Measurements from ENCODE around the gene ASB4. TPM values are rescaled to one million over a fixed set of nuclear protein-coding genes. Genes with fewer than 3 reads are reported as not detected.

The ASB4 gene
- total and polyA plus RNA-seq, 11 donors: 0.18 to 11.5 (median 3.1) TPM

- TF ChIP-seq POLR2A (IDR thresholded peaks at IDR 0.05): no peak
- TF ChIP-seq CTCF (IDR thresholded peaks at IDR 0.05): no peak
- H3K4me1 ChIP-seq: peaks cover 0 to 14% (median 2%) of the 10 kb centered on the region in 12 donors
Observed at GRCh38 chr7:95581467-95581866, 95.7 kb downstream of the ASB4 start.

GRCh38 chr7:95582578-95583293 lies 97.0 kb downstream of the ASB4 start:
- peak in 1 of 5 donors; percentile 43 for DNase-seq
- Histone ChIP-seq H3K36me3 (peaks cover 0 to 53% (median 48%) of the 10 kb centered on the region in 9 donors), H3K4me1 (peaks cover 0 to 23% (median 4%) of the 10 kb centered on the region in 12 donors), H3K9me3 (no peaks in the 10 kb centered on the region), H3K4me3 (no peak overlapping the region), H3K27ac (peak overlapping the region in 3 of 12 donors; percentile 12 to 41 (median 38)), H3K27me3 (no peaks in the 10 kb centered on the region)
- ATAC-seq: peak; percentile 49 to 70 (median 60)
- TF ChIP-seq CTCF (IDR thresholded peaks at IDR 0.05) (no peak), POLR2A (IDR thresholded peaks at IDR 0.05) (no peak)
- intact Hi-C loops (cut with DNase I): loop anchor here in 2 of 10 donors (5.0 kb wide), 1 partner anchor 35 kb away; no protein-coding TSS in a partner anchor
- 84 to 93% (median 92%) methylated on average over 4 of the region's 4 CpGs for WGBS, 4 donors

More at GRCh38 chr7:95581467-95581866, 95.7 kb downstream of the ASB4 start:
- H3K4me3 ChIP-seq: no peak overlapping the region
- intact Hi-C loops (cut with DNase I): loop anchor here in 2 of 10 donors (5.0 kb wide), 1 partner anchor 34 kb away; no protein-coding TSS in a partner anchor
- H3K27ac ChIP-seq: peak overlapping the region in 1 of 12 donors; percentile 41
- no peaks in the 10 kb centered on the region for H3K9me3 ChIP-seq
- ATAC-seq (peak in 1 of 4 donors; percentile 0), DNase-seq (no peak)
- peaks cover 0 to 41% (median 35%) of the 10 kb centered on the region in 9 donors for H3K36me3 ChIP-seq
- 54 to 91% (median 63%) methylated on average over 3 of the region's 3 CpGs for WGBS, 4 donors
- no peaks in the 10 kb centered on the region for H3K27me3 ChIP-seq

GRCh38 chr7:95583834-95584621 lies 98.3 kb downstream of the ASB4 start:
- TF ChIP-seq CTCF (IDR thresholded peaks at IDR 0.05) (no peak), POLR2A (IDR thresholded peaks at IDR 0.05) (peak; percentile 31 to 38)
- Histone ChIP-seq H3K4me1 (peaks cover 0 to 35% (median 12%) of the 10 kb centered on the region in 12 donors), H3K36me3 (peaks cover 0 to 66% (median 61%) of the 10 kb centered on the region in 9 donors), H3K27me3 (no peaks in the 10 kb centered on the region), H3K9me3 (no peaks in the 10 kb centered on the region), H3K27ac (peak overlapping the region in 3 of 12 donors; percentile 20 to 98 (median 42)), H3K4me3 (no peak overlapping the region)
- intact Hi-C loops (cut with DNase I): loop anchor here in 3 of 10 donors (2.0 to 5.0 kb wide), 2 partner anchors 31 to 37 kb away; no protein-coding TSS in a partner anchor
- DNase-seq (no peak), ATAC-seq (peak in 2 of 4 donors; percentile 2 to 5)
- 34 to 69% (median 36%) methylated on average over 3 of the region's 3 CpGs for WGBS, 4 donors

All from heart left ventricle (tissue), 16 donors.